ENCODE results near the gene KPNB1. TPM values are rescaled to one million over a fixed set of nuclear protein-coding genes. Genes with fewer than 3 reads are reported as not detected.
A peak's percentile ranks its signal among the peaks of the same experiment; 100 is the strongest.

Gene KPNB1
- total and polyA plus RNA-seq, 10 donors = 37.0 to 331 (median 250) TPM

GRCh38 chr17:47724705-47725104 lies 75.0 kb downstream of the KPNB1 start:
- Histone ChIP-seq H3K4me1 (peaks cover 6 to 44% (median 23%) of the 10 kb centered on the region in 6 donors), H3K36me3 (no peaks in the 10 kb centered on the region), H3K27ac (no peak overlapping the region), H3K4me3 (no peak overlapping the region), H3K9me3 (no peaks in the 10 kb centered on the region), H3K27me3 (replicated peaks in 1 of 7) (peaks cover 0 to 69% (median 31%) of the 10 kb centered on the region in 7 donors)
- intact Hi-C loops (cut with DNase I; ENCODE audit: low total_unique reads) = no loop called here
- TF ChIP-seq POLR2A (IDR thresholded peaks at IDR 0.05) = no peak
- TF ChIP-seq POLR2AphosphoS5 (IDR thresholded peaks at IDR 0.05) = no peak
- TF ChIP-seq, protein P1, sequence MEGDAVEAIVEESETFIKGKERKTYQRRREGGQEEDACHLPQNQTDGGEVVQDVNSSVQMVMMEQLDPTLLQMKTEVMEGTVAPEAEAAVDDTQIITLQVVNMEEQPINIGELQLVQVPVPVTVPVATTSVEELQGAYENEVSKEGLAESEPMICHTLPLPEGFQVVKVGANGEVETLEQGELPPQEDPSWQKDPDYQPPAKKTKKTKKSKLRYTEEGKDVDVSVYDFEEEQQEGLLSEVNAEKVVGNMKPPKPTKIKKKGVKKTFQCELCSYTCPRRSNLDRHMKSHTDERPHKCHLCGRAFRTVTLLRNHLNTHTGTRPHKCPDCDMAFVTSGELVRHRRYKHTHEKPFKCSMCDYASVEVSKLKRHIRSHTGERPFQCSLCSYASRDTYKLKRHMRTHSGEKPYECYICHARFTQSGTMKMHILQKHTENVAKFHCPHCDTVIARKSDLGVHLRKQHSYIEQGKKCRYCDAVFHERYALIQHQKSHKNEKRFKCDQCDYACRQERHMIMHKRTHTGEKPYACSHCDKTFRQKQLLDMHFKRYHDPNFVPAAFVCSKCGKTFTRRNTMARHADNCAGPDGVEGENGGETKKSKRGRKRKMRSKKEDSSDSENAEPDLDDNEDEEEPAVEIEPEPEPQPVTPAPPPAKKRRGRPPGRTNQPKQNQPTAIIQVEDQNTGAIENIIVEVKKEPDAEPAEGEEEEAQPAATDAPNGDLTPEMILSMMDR (IDR thresholded peaks at IDR 0.05 in 8 of 11, conservative IDR thresholded peaks at IDR 0.05 in 3 of 11) = no peak
- no peak for DNase-seq
- 88 to 97% (median 91%) methylated on average over 2 of the region's 2 CpGs for WGBS, 5 donors

- no peak overlapping the region for H3K4me3 ChIP-seq
- 68 to 76% (median 69%) methylated on average over 13 of the region's 13 CpGs for WGBS, 5 donors
- no peaks in the 10 kb centered on the region for H3K9me3 ChIP-seq
- DNase-seq = no peak
- no peak overlapping the region for H3K27ac ChIP-seq
- intact Hi-C loops (cut with DNase I; ENCODE audit: low total_unique reads) = no loop called here
- no peaks in the 10 kb centered on the region for H3K36me3 ChIP-seq
- H3K4me1 ChIP-seq = peaks cover 6 to 38% (median 14%) of the 10 kb centered on the region in 6 donors
- H3K27me3 ChIP-seq (replicated peaks in 1 of 7) = peaks cover 0 to 66% (median 25%) of the 10 kb centered on the region in 7 donors
- TF ChIP-seq, protein P1 (IDR thresholded peaks at IDR 0.05 in 8 of 11, conservative IDR thresholded peaks at IDR 0.05 in 3 of 11) = no peak
- TF ChIP-seq POLR2AphosphoS5 (IDR thresholded peaks at IDR 0.05) = no peak
Observed at GRCh38 chr17:47725446-47726111, 75.9 kb downstream of the KPNB1 start.

DNA sequence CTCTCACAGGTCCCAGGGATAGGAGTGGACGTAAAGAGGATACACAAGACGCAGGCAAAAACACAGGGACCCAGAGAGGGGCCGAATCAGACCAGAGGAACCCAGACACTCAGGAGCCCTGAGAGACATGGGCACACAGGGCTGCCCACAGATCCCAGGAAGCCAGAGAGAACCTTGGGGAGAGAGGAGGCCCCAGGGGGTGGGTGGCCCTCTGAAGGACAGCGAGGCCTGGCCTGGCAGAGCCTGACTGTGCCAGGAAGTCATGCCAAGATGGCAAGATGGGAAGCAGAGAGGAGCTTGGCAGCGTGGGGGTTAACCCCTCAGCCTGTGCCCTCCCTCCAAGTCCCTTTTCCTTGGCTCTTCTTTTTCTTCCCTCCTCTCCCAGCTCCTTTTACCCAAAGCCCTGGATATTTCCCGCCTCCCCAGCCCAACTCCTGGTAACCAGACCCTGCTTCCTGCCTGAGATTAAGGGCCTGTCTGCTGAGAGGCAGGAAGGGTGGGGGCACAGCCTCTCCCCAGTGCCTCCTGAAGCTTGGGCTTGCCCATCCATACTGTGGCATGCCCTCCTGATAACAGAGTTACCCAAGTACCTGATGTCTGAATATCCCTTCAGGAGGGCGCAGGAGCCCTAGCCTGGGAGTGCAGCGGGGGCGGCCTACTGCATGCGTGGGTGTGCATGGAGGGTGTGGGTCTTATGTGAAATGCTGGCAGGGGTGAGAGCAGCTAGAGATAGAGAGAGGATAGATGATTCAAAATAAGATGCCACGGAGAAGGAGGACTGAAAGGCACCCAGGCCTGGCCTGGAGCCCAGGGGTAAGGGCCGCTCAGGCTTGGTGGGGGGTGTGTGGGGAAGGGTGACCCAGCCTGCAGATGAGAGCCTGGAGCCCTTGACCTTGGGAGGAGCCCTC lies 77.3 kb downstream of the KPNB1 start:
- TF ChIP-seq POLR2A (IDR thresholded peaks at IDR 0.05) = no peak
- TF ChIP-seq, protein P1 (IDR thresholded peaks at IDR 0.05 in 8 of 11, conservative IDR thresholded peaks at IDR 0.05 in 3 of 11) = no peak
- TF ChIP-seq POLR2AphosphoS5 (IDR thresholded peaks at IDR 0.05) = no peak
- H3K27me3 ChIP-seq (replicated peaks in 1 of 7) = peaks cover 0 to 65% (median 10%) of the 10 kb centered on the region in 7 donors
- H3K9me3 ChIP-seq = no peaks in the 10 kb centered on the region
- H3K27ac ChIP-seq = no peak overlapping the region
- H3K4me1 ChIP-seq = peaks cover 0 to 35% (median 5%) of the 10 kb centered on the region in 6 donors
- DNase-seq = peak; percentile 45
- H3K36me3 ChIP-seq = no peaks in the 10 kb centered on the region
- no peak overlapping the region for H3K4me3 ChIP-seq
- intact Hi-C loops (cut with DNase I; ENCODE audit: low total_unique reads) = no loop called here
- 75 to 87% (median 84%) methylated on average over 11 to 12 of the region's 12 CpGs for WGBS, 5 donors

DNA sequence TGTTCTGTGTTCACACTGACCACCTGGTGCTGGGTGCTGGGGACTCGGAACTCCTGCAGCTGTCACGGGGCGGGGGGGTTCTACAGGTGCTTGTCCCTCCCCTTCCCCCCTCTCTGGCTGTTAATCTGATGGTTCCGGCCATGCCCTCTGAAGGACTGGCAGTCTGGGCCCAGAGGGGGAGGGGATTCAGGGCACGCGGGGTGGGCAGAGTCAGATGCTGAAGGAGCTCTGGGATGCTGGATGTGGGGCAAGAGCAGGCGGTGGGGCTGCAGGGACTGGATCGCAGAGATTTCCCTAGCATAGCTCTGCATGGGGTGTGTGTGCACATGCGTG lies 78.0 kb downstream of the KPNB1 start:
- TF ChIP-seq, protein P1 (IDR thresholded peaks at IDR 0.05 in 8 of 11, conservative IDR thresholded peaks at IDR 0.05 in 3 of 11) = no peak
- no peaks in the 10 kb centered on the region for H3K9me3 ChIP-seq
- DNase-seq = peak; percentile 54
- intact Hi-C loops (cut with DNase I; ENCODE audit: low total_unique reads) = no loop called here
- no peak overlapping the region for H3K4me3 ChIP-seq
- 83 to 93% (median 91%) methylated on average over 7 to 9 of the region's 9 CpGs for WGBS, 5 donors
- H3K36me3 ChIP-seq = no peaks in the 10 kb centered on the region
- H3K27ac ChIP-seq = no peak overlapping the region
- H3K4me1 ChIP-seq = peaks cover 0 to 39% (median 10%) of the 10 kb centered on the region in 6 donors
- peaks cover 0 to 65% (median 10%) of the 10 kb centered on the region in 7 donors for H3K27me3 ChIP-seq (replicated peaks in 1 of 7)

All from spleen (tissue), 11 donors.